ENCODE measurements around the gene TMEM116.

DNA sequence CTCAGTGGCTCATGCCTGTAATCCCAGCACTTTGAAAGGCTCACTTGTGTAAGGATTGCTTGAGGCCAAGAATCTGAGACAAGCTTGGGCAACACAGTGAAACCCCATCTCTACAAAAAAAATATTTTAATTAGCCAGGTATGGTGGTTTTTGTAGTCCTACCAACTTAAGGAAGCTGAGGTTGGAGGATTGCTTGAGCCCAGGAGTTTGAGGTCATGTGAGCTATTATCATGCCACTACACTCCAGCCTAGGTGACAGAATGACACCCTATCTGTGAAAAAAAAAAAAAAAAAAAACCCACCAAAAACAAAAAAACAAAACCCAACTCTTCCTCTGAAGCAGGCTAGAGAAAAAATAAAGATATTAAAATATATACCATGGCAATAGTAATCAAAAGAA, 41.2 kb downstream of the TMEM116 start:
- TF ChIP-seq, protein P1, sequence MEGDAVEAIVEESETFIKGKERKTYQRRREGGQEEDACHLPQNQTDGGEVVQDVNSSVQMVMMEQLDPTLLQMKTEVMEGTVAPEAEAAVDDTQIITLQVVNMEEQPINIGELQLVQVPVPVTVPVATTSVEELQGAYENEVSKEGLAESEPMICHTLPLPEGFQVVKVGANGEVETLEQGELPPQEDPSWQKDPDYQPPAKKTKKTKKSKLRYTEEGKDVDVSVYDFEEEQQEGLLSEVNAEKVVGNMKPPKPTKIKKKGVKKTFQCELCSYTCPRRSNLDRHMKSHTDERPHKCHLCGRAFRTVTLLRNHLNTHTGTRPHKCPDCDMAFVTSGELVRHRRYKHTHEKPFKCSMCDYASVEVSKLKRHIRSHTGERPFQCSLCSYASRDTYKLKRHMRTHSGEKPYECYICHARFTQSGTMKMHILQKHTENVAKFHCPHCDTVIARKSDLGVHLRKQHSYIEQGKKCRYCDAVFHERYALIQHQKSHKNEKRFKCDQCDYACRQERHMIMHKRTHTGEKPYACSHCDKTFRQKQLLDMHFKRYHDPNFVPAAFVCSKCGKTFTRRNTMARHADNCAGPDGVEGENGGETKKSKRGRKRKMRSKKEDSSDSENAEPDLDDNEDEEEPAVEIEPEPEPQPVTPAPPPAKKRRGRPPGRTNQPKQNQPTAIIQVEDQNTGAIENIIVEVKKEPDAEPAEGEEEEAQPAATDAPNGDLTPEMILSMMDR (IDR thresholded peaks at IDR 0.05) = no peak
- no peak for TF ChIP-seq POLR2A (IDR thresholded peaks at IDR 0.05)

Data from breast epithelium (tissue), 3 donors.